Endodermal cell (in vitro differentiated cells): Measurements from ENCODE around the gene MORC3. TPM values are rescaled to one million over a fixed set of nuclear protein-coding genes. Genes with fewer than 3 reads are reported as not detected.

Experiments used
- DNase-seq: peaks from one replicate; pipeline ENCODE4 v3.0.0-alpha.2; 2017
- H3K27ac ChIP-seq: 2 replicates; pipeline ENCODE4 v1.5.1; 2013; ENCODE audit warnings: mild to moderate bottlenecking, low read depth, low read length, moderate library complexity
- H3K27me3 ChIP-seq: 2 replicates; pipeline ENCODE4 v1.6.1; 2013; ENCODE audit warnings: mild to moderate bottlenecking, low read length, moderate library complexity; ENCODE audit not compliant: insufficient read depth, control insufficient read depth, poor library complexity, severe bottlenecking
- H3K36me3 ChIP-seq: 2 replicates; pipeline ENCODE4 v1.7.0; 2013; ENCODE audit warnings: mild to moderate bottlenecking, low read length, moderate library complexity; ENCODE audit not compliant: control insufficient read depth, insufficient read depth
- H3K4me1 ChIP-seq: one replicate; pipeline ENCODE4 v1.7.0; 2013; ENCODE audit warnings: low read length; ENCODE audit not compliant: control insufficient read depth, insufficient read depth
- H3K4me3 ChIP-seq: 2 replicates; pipeline ENCODE4 v1.5.1; 2013; ENCODE audit warnings: mild to moderate bottlenecking, low read length, moderate library complexity
- H3K9ac ChIP-seq: 2 replicates; pipeline ENCODE4 v1.6.1; 2013; ENCODE audit warnings: mild to moderate bottlenecking, low read length, moderate library complexity; ENCODE audit not compliant: poor library complexity, severe bottlenecking; ENCODE audit errors: extremely low read depth
- H3K9me3 ChIP-seq: 2 replicates; pipeline ENCODE4 v1.6.1; 2013; ENCODE audit warnings: mild to moderate bottlenecking, low read length, moderate library complexity; ENCODE audit not compliant: control insufficient read depth
- H3K27ac Mint-ChIP-seq: 2 replicates; pipeline ENCODE4 v1.8.0; 2020; ENCODE audit warnings: mixed read lengths
- H3K27me3 Mint-ChIP-seq: 2 replicates; pipeline ENCODE4 v1.8.0; 2021; ENCODE audit warnings: mild to moderate bottlenecking, mixed read lengths; ENCODE audit not compliant: insufficient read depth
- H3K36me3 Mint-ChIP-seq: 2 replicates; pipeline ENCODE4 v1.8.0; 2020; ENCODE audit warnings: low read depth, mixed read lengths
- H3K4me1 Mint-ChIP-seq: 2 replicates; pipeline ENCODE4 v1.8.0; 2020; ENCODE audit warnings: mixed read lengths
- H3K4me3 Mint-ChIP-seq: 2 replicates; pipeline ENCODE4 v1.8.0; 2020; ENCODE audit warnings: mild to moderate bottlenecking, moderate library complexity, mixed read lengths
- H3K9me3 Mint-ChIP-seq: 2 replicates; pipeline ENCODE4 v1.8.0; 2020; ENCODE audit warnings: mild to moderate bottlenecking, mixed read lengths
- WGBS, 2 experiments: methylation state at CpG; one replicate each; pipeline versions ENCODE4 v1.1.5 to v1.1.7; 2013; ENCODE audit warnings: missing lambda C conversion rate in 2 of 2, mixed read lengths in 1 of 2; ENCODE audit not compliant: insufficient coverage in 1 of 2, insufficient read length in 1 of 2; 5-methylcytosine and 5-hydroxymethylcytosine counted together
- total RNA-seq, 2 donors: library from RNA; stranded (reverse); fragmentation: NEBNext Ultra II Directional in 1 of 2; extraction: Animal tissue kit (Norgen Biotek cat#: 25700) in 1 of 2; gene quantifications; 2 replicates in 1 of 2; 3 replicates in 1 of 2; pipeline ENCODE4 v1.2.1, GENCODE V29; 2021
- TF ChIP-seq, protein P1 (sequence below): fragments of 200-600 bp; sonication (generic); conservative IDR thresholded peaks from 2 replicates; pipeline ENCODE4 v1.5.0; 2021; ENCODE audit warnings: antibody characterized with exemption, mild to moderate bottlenecking

Gene MORC3
- total RNA-seq, 2 donors from 2014 or later = 17.8 to 23.3 TPM

DNA sequence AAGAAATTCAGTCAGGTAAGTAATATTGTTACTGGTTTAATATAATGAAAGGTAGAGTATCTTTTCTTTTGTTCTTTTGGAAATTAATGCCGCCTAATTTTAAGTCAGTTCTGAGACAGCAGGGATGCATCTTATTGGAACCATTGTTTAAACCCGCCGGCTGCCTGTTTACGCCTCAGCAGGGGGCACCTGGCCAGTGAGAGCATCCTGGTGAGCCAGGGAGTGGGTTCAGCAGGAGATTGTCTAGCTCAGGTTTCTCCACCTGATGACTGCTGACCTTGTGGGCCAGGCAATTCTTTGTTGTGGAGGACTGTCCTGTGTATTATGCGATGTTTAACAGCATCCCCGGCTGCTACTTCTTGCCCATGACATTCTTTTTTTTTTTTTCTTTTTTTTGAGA is 95.4 kb downstream of the MORC3 start:
- no peaks in the 10 kb centered on the region for H3K27me3 Mint-ChIP-seq

DNA sequence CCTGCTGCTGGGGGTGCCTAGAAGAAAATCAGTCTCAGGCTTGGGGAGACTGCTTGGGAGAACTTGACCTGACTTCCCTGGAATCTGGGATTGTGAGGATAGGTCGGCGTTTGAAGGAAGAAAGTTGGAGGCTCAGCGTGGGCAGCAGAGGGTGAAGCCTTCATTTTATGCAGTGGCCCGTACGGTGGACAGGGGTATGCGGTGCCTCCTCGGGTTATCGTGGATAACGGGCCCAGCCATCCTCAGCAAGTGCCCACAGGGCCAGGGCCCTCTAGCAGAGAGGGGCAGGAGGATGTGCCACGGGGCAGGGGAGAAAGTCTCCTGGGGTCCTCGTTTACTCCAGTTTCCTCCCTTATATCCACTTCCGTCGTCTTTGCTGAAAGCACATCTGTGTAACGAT is 99.2 kb downstream of the MORC3 start:
- TF ChIP-seq, protein P1, sequence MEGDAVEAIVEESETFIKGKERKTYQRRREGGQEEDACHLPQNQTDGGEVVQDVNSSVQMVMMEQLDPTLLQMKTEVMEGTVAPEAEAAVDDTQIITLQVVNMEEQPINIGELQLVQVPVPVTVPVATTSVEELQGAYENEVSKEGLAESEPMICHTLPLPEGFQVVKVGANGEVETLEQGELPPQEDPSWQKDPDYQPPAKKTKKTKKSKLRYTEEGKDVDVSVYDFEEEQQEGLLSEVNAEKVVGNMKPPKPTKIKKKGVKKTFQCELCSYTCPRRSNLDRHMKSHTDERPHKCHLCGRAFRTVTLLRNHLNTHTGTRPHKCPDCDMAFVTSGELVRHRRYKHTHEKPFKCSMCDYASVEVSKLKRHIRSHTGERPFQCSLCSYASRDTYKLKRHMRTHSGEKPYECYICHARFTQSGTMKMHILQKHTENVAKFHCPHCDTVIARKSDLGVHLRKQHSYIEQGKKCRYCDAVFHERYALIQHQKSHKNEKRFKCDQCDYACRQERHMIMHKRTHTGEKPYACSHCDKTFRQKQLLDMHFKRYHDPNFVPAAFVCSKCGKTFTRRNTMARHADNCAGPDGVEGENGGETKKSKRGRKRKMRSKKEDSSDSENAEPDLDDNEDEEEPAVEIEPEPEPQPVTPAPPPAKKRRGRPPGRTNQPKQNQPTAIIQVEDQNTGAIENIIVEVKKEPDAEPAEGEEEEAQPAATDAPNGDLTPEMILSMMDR = no peak
- WGBS, 2 experiments = 84 to 92% methylated on average over 11 to 14 of the region's 14 CpGs

More for the DNA sequence above, 95.4 kb downstream of the MORC3 start:
- peaks cover 40% of the 10 kb centered on the region for H3K36me3 ChIP-seq
- no peak overlapping the region for H3K27ac Mint-ChIP-seq
- peak; percentile 87 for DNase-seq
- H3K4me3 ChIP-seq = no peak overlapping the region
- 64 to 69% methylated on average over 6 of the region's 6 CpGs for WGBS, 2 experiments
- H3K4me1 Mint-ChIP-seq = peaks cover 30% of the 10 kb centered on the region
- H3K4me3 Mint-ChIP-seq = no peak overlapping the region
- no peaks in the 10 kb centered on the region for H3K9me3 Mint-ChIP-seq
- TF ChIP-seq, protein P1 = no peak
- H3K9me3 ChIP-seq = no peaks in the 10 kb centered on the region
- no peaks in the 10 kb centered on the region for H3K27me3 ChIP-seq
- peaks cover 57% of the 10 kb centered on the region for H3K36me3 Mint-ChIP-seq
- no peaks in the 10 kb centered on the region for H3K4me1 ChIP-seq
- H3K27ac ChIP-seq = no peak overlapping the region
- H3K9ac ChIP-seq = no peak overlapping the region

DNA sequence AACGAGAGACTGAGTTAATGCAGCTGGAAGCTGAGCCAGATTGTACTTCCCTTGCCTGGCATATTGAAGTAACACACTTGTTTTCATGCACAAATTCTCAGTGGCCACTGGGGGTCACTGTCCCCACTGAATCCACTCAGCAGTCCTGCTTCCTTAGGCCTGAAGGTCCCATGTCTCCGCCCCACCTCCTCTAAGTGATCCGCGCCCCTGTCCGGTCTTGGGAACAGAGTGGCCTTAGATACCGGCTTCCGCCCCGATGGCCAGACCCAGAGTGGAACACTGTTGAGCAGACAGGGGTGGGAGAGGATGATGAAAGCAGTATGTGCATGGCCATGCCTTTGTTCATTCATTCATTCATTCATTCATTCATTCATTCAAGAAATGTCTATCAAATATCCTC is 100.0 kb downstream of the MORC3 start:
- Histone ChIP-seq H3K9ac (no peak overlapping the region), H3K4me1 (no peaks in the 10 kb centered on the region), H3K9me3 (no peaks in the 10 kb centered on the region), H3K27me3 (no peaks in the 10 kb centered on the region), H3K27ac (no peak overlapping the region), H3K36me3 (peaks cover 12% of the 10 kb centered on the region), H3K4me3 (no peak overlapping the region)
- Mint-ChIP-seq H3K27ac (no peak overlapping the region), H3K4me3 (no peak overlapping the region), H3K9me3 (no peaks in the 10 kb centered on the region), H3K27me3 (no peaks in the 10 kb centered on the region), H3K36me3 (peaks cover 32% of the 10 kb centered on the region), H3K4me1 (peaks cover 30% of the 10 kb centered on the region)
- DNase-seq = peak; percentile 92
- TF ChIP-seq, protein P1 = peak; percentile 87
- WGBS, 2 experiments = 41 to 65% methylated on average over 4 to 8 of the region's 8 CpGs

More for the DNA sequence above, 99.2 kb downstream of the MORC3 start:
- Mint-ChIP-seq H3K9me3 (no peaks in the 10 kb centered on the region), H3K27me3 (no peaks in the 10 kb centered on the region), H3K4me1 (peaks cover 35% of the 10 kb centered on the region), H3K27ac (no peak overlapping the region), H3K4me3 (no peak overlapping the region), H3K36me3 (peaks cover 32% of the 10 kb centered on the region)
- Histone ChIP-seq H3K9me3 (no peaks in the 10 kb centered on the region), H3K9ac (no peak overlapping the region), H3K27me3 (no peaks in the 10 kb centered on the region), H3K4me3 (no peak overlapping the region), H3K27ac (no peak overlapping the region), H3K36me3 (peaks cover 12% of the 10 kb centered on the region), H3K4me1 (no peaks in the 10 kb centered on the region)
- DNase-seq = no peak
